PC-3 (cell line): ENCODE measurements around the gene TMEM178B.

Experiments used
- CTCF ChIP-seq: fragments of 300-600 bp; sonication (generic); conservative IDR thresholded peaks from 2 replicates; pipeline ENCODE4 v1.5.1; 2017; ENCODE audit warnings: antibody characterized with exemption, low read depth, mild to moderate bottlenecking, low read length
- EZH2 ChIP-seq: fragments of 300-600 bp; sonication (generic); IDR thresholded peaks from one replicate; pipeline ENCODE4 v1.6.1; 2017; ENCODE audit warnings: antibody characterized with exemption, mild to moderate bottlenecking, low read length; ENCODE audit not compliant: unreplicated experiment
- EZH2phosphoT487 ChIP-seq: fragments of 300-600 bp; sonication (generic); IDR thresholded peaks from 2 replicates; pipeline ENCODE4 v1.6.1; 2018; ENCODE audit warnings: mild to moderate bottlenecking, antibody characterized with exemption, low read length, borderline replicate concordance

GRCh38 chr7:141320287-141320686 lies 246.4 kb downstream of the TMEM178B start:
- TF ChIP-seq CTCF, result no peak
- no peak for TF ChIP-seq EZH2
- no peak for TF ChIP-seq EZH2phosphoT487
